ENCODE data around the gene LANCL1.
A peak's percentile ranks its signal among the peaks of the same experiment; 100 is the strongest.

Gene LANCL1, protein sequence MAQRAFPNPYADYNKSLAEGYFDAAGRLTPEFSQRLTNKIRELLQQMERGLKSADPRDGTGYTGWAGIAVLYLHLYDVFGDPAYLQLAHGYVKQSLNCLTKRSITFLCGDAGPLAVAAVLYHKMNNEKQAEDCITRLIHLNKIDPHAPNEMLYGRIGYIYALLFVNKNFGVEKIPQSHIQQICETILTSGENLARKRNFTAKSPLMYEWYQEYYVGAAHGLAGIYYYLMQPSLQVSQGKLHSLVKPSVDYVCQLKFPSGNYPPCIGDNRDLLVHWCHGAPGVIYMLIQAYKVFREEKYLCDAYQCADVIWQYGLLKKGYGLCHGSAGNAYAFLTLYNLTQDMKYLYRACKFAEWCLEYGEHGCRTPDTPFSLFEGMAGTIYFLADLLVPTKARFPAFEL

GRCh38 chr2:210476194-210477128 is at the start of gene LANCL1:
LANCL1 (minus strand) TSS chr2:210476759; CDS start chr2:210476396, 363 bp downstream.
- peak; percentile 93 to 94 for DNase-seq

DNA sequence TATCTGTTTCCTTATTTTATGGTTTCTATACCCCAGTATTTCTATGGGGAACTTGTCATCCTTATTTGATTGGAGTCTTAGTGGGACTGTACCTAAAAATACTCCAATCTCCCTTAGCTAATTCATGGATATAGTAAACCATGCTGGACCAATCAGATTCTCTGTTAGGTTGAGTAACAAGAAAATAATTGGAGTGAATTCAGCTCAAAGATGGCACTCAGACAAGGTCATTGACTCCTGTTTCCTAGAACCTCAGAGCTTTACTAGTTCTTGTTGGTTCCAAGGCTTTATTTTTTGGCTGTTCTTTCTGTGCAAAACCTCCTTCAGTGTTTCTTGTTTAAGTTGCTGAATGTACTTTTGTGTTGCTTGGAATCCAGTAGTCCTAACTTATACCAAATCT is 48.0 kb upstream of the LANCL1 start:
- no peak for DNase-seq

GRCh38 chr2:210523650-210524289 is 47.2 kb upstream of the LANCL1 start:
- no peak for DNase-seq

DNA sequence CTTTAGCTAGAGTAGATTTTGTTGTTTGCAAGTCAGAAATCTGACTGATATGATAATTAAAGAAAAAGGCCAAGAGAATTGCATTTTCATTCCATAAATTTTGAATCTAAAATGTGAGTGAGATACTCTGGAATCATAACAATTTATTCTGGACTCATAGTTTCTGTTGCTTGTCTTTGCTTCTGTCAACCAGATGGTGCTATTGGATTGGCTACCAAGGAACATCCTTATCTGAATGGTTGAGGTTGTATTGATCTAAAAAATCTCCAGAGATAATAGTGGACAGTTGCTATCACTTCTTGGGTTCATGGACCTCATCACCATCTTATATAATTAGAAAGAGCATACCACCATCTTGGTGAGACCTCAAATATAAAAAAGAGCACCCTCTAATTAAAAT is 45.8 kb upstream of the LANCL1 start:
- no peak for DNase-seq

- no peak for DNase-seq
Observed at GRCh38 chr2:210519594-210519993, 43.0 kb upstream of the LANCL1 start.

GRCh38 chr2:210517264-210517663 is 40.7 kb upstream of the LANCL1 start:
- no peak for DNase-seq

DNA sequence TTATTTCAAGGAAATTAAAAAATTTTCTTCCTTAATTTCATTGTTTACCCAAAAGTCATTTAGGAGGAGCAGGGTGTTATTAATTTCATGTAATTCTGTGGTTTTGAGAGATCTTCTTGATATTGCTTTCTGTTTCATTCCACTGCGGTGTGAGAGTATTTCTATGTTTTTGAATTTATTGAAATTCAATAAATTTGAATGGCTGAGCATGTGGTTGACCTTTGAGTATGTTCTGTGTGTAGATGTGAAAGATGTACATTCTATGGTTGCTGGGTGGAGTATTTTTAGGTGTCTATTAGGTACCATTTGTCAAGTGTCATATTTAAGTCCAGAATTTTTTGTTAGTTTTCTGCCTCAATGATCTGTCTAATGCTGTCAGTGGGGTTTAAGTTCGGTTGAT is 39.4 kb upstream of the LANCL1 start:
- no peak for DNase-seq

DNA sequence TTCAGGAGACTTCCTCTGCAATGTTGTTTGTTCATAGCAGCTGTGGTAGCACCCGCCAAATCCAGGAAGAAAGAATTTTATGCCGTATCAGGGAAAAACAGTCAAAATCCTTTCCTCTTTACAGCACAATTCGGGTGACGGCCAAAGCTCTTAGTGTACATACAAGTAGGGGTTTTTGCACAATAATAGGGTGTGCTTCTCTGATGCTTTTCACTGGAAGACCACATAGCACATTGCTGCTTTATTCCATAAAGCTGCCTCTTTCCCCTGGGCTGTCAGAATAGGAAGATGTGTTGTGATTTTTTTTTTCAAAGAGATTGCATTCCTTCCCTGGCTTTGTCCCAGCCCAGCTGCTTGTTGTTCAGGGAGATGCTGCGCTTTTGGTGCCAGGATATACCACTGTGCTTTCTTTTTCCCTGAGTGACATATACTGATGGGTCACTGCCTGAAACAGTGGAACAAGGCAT is 27.2 kb upstream of the LANCL1 start:
- DNase-seq: no peak

DNA sequence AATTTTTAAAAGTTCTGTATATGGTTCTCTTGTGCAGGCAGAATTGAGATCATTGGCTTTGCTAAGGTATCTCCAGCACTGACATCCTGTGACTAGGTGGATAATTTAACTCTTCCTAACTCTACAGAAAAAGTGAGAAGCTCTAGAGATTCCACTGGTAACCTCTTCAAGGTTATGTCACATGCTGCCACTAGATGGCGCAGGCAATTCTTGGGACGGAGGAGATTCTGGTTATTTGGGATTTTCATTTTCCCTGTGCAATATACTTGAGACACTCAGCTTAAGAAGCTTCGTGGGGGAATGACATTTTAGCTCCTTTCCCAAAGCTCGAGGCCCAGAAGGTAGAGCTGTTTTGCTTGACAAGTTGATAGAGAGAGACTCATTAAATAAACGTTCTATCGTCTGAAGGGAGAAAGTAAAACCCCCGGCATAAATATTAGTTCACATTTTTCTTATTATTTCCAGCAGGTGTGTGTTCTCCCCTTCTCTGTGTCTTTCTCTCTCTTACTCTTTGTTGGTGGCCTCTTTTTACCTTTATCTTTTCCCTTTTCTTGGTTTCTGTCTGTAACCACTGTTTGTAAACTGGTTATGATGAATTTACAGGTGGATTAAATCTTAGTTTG is 26.6 kb upstream of the LANCL1 start:
- peak; percentile 10 to 32 for DNase-seq

- peak; percentile 76 to 79 for DNase-seq
Observed at GRCh38 chr2:210496512-210496911, 20.0 kb upstream of the LANCL1 start.

GRCh38 chr2:210493528-210493927 is 17.0 kb upstream of the LANCL1 start:
- DNase-seq: no peak

GRCh38 chr2:210481601-210482175 is 5.1 kb upstream of the LANCL1 start:
- DNase-seq: no peak

DNA sequence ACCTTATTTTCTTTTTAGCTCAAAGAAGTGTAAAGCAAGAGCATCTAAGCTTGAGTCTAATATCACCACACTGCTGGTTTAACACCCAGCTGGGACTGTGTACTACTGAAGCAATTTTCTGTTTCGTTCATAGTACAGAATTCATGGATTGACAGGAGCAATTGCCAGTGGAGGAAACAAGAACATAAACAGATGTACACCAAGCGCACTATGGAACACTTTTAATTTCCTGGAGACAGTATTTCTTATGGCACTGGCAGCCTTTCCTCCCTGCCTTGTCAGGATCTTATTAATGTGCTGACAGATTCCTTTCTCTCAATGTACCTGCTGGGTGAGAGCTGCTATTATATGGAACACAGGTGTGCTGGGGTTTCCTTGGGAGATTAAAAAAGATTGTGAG is 4.2 kb upstream of the LANCL1 start:
- DNase-seq: no peak

GRCh38 chr2:210480079-210480478 is 3.5 kb upstream of the LANCL1 start:
- DNase-seq: no peak

- DNase-seq: no peak
Observed at GRCh38 chr2:210478661-210479060, 2.1 kb upstream of the LANCL1 start.

DNA sequence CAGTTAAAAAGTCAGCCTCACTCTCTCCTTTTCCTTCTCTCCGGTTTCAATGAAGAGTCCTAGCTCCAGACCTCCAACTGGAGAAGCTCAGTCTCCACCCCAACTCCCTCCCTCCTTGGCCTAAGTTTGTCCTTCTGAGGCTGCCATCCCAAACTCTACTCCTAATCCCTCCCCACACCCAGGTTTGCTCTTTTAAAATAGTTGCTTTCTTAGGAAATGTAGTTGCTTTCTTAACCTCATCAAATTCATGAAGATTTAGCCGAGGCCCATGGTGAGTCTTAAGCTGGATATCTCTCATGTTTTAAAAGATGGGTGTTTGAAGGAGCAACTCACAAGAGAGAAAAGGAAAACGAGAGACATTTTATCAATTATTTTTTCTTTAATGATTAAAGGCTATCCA is 937 bp upstream of the LANCL1 start:
- DNase-seq: peak; percentile 25 to 28

- peak in 1 of 2 experiments; percentile 1 for DNase-seq
Observed at GRCh38 chr2:210475706-210476105, 853 bp downstream of the LANCL1 start.

- no peak for DNase-seq
Observed at GRCh38 chr2:210474776-210475175, 1.8 kb downstream of the LANCL1 start.

GRCh38 chr2:210461401-210461800 is 15.2 kb downstream of the LANCL1 start:
- DNase-seq: no peak

DNA sequence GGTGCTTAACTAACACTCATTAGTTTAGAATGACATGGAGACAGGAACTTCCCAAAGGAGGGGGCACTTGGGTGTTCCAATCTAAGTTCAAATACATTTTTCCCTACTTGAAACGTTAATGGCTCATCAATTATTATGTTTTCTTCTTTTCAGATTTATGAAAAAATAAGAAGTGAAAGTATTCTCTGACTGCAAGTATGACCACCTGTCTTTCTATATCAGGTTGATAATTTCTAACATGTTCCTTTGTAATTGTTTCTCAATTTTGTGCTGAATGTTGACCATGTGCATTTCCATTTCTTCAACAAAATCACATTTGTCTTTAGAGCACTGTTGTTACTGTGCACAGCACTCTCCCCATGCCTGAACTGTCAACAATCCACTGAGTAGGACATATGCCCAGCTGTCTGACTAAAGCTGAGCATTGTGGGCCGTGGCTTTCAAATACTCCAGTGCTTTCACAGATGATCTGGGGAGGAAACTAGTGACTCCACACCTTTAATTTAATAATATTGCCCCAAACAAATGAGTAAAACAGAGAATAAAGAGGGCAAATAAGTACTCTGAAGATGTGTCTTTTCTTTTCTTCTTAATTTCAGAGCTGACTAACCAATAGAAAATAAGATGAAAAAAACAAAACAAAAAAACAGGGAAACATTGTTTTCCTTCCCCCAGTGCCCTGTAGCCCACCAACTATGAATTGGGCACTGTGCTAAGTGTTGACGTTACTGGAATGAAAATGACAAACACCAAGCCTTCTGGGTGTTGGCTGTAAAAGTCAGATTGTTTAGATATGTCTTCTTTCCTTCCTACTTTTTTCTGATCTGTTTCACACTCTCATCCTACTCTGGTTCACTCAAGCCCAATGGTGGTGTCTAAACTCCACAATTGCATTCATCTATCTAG is 16.0 kb downstream of the LANCL1 start:
- no peak for DNase-seq

DNA sequence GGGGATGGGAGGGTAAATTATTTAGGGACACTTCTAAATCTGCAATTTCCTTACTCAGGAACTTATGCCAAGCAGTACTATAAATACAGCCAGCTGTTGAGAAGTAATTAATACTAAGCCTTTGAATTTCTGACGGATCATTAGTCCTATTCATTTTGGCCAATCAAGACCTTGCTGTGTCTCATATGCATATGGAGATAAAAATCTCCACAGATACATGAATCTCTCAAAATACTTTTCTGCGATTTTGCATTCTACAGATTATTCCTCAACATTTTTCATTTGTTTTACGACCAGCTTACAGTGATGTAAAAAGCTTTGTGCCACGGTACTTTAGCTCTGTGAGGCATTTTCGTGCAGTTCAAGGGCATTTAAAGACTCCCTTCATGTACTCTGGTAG is 16.7 kb downstream of the LANCL1 start:
- DNase-seq: no peak
